Activated T-cell treated with anti-CD3 and anti-CD28 coated beads, Interleukin-2, amount 50 U/mL, for 72 hours (primary cell): ENCODE results near the gene FSTL4. TPM values are rescaled to one million over a fixed set of nuclear protein-coding genes. Genes with fewer than 3 reads are reported as not detected.

Source experiments
- ATAC-seq, 2 donors: fragments of 150-1000 bp; cut with Tn5 transposase; replicated peaks in 1 of 2; 2 replicates each; pipeline ENCODE4 v1.10.0; 2021; ENCODE audit warnings: moderate library complexity in 2 of 2, mild to moderate bottlenecking in 1 of 2
- DNase-seq, 2 donors: peaks; one replicate each; pipeline ENCODE4 v3.0.0; 2021 to 2022; ENCODE audit warnings: mixed read lengths in 1 of 2
- H3K27ac Mint-ChIP-seq: one replicate; pipeline ENCODE4 v1.8.0; 2022; ENCODE audit warnings: mild to moderate bottlenecking, moderate library complexity, mixed read lengths
- H3K27me3 Mint-ChIP-seq: one replicate; pipeline ENCODE4 v1.8.0; 2022; ENCODE audit warnings: low read depth, mixed read lengths
- H3K36me3 Mint-ChIP-seq, 2 donors: one replicate each; pipeline ENCODE4 v1.8.0; 2022; ENCODE audit warnings: mixed read lengths in 2 of 2, mild to moderate bottlenecking in 1 of 2; ENCODE audit not compliant: insufficient read depth in 2 of 2
- H3K4me1 Mint-ChIP-seq: one replicate; pipeline ENCODE4 v1.8.0; 2022; ENCODE audit warnings: low read depth, mixed read lengths
- H3K4me3 Mint-ChIP-seq, 2 donors: one replicate each; pipeline ENCODE4 v1.8.0; 2022; ENCODE audit warnings: mild to moderate bottlenecking in 2 of 2, mixed read lengths in 2 of 2, moderate library complexity in 2 of 2
- H3K9me3 Mint-ChIP-seq, 2 donors: one replicate each; pipeline ENCODE4 v1.8.0; 2022; ENCODE audit warnings: mixed read lengths in 2 of 2
- total RNA-seq, 2 donors: library from RNA; stranded (reverse); gene quantifications; one replicate each; pipeline ENCODE4 v1.2.3, GENCODE V29; 2022

The FSTL4 gene
- total RNA-seq, 2 donors from 2014 or later, result not detected

DNA sequence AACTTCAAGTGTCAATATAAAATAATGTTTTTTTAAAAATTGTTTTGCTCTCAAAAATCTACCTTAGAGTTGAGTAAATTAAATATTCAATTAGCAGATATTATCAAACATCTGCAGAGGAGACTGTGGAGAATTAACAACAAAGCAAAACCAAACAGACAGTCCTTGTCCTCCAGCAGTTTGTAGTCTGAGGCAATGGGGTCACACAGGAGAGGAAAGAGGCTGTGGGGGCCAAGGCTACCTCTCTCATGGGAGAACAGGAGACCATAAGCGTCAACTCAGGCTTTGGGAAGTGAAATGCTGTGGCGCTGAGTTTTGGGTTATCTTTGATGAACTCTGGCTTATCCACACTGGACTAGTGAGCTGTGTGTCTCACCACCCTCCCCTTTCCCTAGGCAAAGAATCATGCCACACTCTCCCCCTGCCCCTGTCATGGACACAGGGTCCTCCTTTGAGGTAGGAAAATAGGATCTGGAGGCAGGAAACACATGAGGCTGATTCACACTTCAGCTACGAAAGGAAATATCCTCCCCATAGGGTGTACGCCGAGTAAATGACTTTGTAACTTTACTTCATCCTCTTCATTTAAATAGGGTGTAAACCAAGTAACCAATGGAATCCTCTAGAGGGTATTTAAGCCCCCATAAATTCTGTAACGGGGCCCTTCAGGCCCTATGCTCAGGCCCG is 152.7 kb downstream of the FSTL4 start:
- no peak overlapping the region for H3K4me3 Mint-ChIP-seq
- ATAC-seq (peak in 1 of 2 donors; percentile 27), DNase-seq (no peak)
- no peaks in the 10 kb centered on the region for H3K9me3 Mint-ChIP-seq
- H3K4me1 Mint-ChIP-seq, result no peaks in the 10 kb centered on the region
- no peak overlapping the region for H3K27ac Mint-ChIP-seq
- no peaks in the 10 kb centered on the region for H3K27me3 Mint-ChIP-seq
- H3K36me3 Mint-ChIP-seq, result no peaks in the 10 kb centered on the region

DNA sequence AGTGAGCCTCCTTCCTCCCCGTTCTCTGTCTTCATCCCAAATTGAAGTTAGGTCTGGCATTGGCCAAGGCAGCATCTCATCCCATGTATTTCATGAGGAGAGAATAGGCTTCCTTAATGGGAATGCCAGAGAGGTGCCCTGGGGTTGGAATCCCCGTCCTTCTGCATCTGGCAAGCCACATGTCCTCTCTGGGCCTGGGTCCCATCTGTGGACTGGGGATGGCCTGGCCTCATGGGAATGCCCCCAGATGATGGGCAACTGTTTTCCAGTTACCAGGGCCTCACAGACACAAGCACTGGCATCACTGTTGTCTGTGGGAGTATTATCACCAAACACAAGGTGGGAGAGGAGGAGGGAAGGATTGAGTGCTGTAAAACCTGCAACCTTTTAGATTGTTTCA is 153.9 kb downstream of the FSTL4 start:
- no peak for ATAC-seq
- Mint-ChIP-seq H3K36me3 (no peaks in the 10 kb centered on the region), H3K27me3 (no peaks in the 10 kb centered on the region), H3K4me1 (no peaks in the 10 kb centered on the region), H3K4me3 (no peak overlapping the region), H3K27ac (no peak overlapping the region), H3K9me3 (no peaks in the 10 kb centered on the region)
- DNase-seq, result no peak

DNA sequence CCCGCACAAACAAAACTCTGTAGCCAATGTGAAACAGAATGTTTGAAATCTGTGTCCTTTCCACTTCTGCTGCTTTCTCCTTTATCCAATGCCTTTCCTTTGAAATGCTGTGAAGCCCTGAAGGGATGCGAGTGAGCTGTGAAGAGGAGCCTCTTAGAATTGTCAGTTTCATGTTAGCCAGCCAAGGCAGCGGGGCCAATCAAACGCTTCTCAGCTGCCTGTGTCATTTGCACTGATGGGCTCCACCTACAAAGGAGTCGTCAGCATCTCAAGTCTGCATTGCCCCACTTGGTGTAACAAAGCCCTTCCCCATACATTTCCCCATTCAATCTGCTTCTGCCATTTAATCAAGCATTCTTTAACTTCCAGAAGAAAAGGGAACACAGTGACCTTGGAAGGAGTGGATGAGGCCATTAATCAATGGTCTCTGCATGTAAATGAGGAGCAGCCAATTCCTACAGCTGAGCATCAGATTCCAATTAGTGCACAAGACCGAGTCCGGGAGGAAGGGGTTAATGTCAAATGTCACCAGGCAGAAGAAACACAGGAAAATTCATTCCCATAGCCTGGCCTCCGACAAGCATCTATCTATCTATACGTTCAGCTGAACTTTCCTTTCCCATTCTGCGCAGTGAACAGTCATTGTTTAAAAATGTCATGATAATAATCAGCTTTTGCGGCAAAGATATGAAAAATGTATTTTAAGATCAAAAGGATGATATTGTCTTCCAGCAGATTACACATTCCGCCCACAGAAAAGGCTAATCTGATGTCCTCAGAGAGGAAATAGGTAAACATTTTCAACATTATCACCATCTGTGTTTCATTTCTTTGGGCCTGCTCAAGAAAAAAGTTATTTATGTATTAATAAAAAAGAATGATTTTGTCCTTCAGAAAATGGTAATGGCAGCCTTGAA is 154.6 kb downstream of the FSTL4 start:
- Mint-ChIP-seq H3K4me1 (no peaks in the 10 kb centered on the region), H3K27me3 (no peaks in the 10 kb centered on the region), H3K4me3 (no peak overlapping the region), H3K36me3 (no peaks in the 10 kb centered on the region), H3K27ac (no peak overlapping the region), H3K9me3 (no peaks in the 10 kb centered on the region)
- no peak for ATAC-seq
- no peak for DNase-seq

DNA sequence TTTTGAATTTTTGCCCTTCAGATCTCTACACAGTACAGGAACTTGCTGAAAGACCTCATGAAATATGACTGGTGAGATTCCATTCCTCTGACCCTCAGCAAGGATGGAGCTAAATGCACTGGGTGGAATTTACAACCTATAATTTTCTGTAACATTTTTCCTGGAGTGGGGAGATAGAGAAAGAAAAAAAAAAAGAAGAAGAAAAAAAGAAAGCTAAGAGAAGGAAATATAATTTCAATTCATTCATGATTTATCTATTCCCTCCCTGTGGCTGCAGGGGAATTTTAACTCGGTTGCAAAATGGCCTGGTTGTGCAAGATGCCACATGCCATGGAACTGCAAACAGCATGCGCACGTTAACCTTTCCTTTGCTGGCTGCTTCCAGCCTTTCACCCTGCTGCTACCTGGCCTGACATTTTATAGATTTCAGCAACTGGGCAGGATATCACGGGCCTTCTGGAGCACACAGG is 155.4 kb downstream of the FSTL4 start:
- no peak overlapping the region for H3K4me3 Mint-ChIP-seq
- H3K27me3 Mint-ChIP-seq, result no peaks in the 10 kb centered on the region
- ATAC-seq (no peak), DNase-seq (no peak)
- H3K36me3 Mint-ChIP-seq, result no peaks in the 10 kb centered on the region
- H3K9me3 Mint-ChIP-seq, result no peaks in the 10 kb centered on the region
- H3K27ac Mint-ChIP-seq, result no peak overlapping the region
- H3K4me1 Mint-ChIP-seq, result no peaks in the 10 kb centered on the region

DNA sequence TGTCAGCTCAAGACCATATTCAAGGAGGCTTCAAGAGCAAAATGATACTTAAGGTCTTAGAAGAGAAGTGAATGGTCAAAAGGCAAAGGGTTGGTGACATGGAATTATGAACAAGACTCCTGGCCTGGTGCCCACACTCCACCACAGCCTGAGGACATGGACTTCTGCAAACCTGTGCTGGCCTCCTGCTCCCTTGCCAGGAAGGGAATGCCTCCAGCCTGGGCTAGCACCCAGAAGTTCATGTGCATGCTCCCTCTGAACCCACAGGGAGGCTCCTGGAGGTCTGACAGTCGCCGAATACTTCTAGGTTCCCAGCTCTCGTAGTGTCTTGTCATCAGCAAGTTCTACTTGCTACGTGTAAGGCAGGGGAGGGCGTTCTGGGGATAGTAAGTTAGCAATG is 156.7 kb downstream of the FSTL4 start:
- no peak for ATAC-seq
- Mint-ChIP-seq H3K4me1 (no peaks in the 10 kb centered on the region), H3K27ac (no peak overlapping the region), H3K36me3 (no peaks in the 10 kb centered on the region), H3K27me3 (peaks cover 8% of the 10 kb centered on the region), H3K4me3 (no peak overlapping the region), H3K9me3 (no peaks in the 10 kb centered on the region)
- no peak for DNase-seq

DNA sequence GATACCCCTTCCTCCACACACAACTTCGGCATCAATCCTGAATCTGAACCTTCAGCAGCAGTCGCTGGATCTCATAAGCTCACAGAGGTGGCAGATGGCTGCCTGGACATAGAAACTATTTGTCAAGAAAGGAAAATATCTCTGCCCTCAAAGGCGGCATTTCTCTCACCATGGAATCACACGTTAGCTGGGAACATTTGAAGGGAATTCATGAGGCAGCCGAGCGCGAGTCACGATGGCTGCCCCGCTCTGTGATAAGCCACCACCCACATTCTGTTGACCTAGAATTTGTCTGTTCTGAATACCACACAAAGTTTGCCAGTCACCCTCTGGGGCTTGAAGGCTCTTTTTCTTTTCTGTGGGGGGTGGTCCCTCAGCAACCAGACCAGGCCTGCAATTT is 157.9 kb downstream of the FSTL4 start:
- peaks cover 12% of the 10 kb centered on the region for H3K27me3 Mint-ChIP-seq
- H3K4me1 Mint-ChIP-seq, result no peaks in the 10 kb centered on the region
- H3K27ac Mint-ChIP-seq, result no peak overlapping the region
- H3K4me3 Mint-ChIP-seq, result no peak overlapping the region
- H3K36me3 Mint-ChIP-seq, result no peaks in the 10 kb centered on the region
- H3K9me3 Mint-ChIP-seq, result no peaks in the 10 kb centered on the region
- ATAC-seq (no peak), DNase-seq (no peak)

DNA sequence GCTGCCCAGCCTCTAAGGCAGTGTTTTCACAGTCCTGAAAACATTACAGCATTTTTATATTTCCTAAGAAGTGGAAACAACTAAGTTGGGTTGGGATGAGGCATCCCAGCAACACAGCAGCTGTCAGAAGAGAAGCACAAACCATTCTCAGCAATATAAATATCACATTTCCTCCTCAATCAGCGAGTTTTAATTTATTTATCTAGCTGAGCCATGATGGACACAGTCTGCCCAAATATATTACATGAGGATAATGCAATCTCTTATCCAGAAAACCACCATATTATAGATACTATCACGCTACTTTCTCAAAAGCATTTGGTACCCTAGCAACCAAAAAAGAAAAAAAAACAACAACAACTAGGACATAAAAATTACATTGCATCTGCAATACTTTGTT is 158.5 kb downstream of the FSTL4 start:
- DNase-seq, result no peak
- no peaks in the 10 kb centered on the region for H3K36me3 Mint-ChIP-seq
- no peak overlapping the region for H3K4me3 Mint-ChIP-seq
- H3K4me1 Mint-ChIP-seq, result no peaks in the 10 kb centered on the region
- H3K27ac Mint-ChIP-seq, result no peak overlapping the region
- no peak for ATAC-seq
- peaks cover 12% of the 10 kb centered on the region for H3K27me3 Mint-ChIP-seq
- H3K9me3 Mint-ChIP-seq, result no peaks in the 10 kb centered on the region

DNA sequence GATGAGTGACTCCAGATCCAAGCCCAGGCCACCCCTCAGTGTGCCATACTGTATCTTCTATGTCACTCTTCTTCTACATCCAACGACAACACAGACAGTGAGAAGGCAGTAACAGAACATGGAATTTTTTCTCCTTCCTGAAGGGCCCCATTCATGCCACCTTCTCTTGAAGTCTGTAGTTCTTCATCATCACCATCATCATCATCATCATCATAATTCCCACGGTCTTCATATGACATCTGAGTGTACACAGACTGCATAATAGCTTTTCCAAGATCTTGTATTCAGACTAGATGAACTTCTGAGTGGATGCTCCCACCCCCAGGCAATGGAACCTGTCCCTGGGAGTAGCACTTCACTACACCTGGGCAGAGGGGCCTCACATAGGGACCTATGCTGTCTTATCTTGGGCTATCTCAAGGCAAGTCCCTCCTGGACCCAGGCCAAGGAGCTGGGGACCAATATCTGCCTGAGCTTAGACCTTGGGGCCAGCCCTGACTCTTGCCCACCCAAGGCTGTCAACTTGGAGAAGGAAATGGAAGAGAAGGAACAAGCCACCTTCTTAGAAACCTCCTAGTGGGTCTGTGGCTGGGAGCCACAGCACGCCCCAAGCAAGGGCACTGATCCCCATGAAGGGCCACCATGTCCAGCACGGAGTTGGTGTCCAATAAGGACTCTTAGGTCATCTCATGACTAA is 159.1 kb downstream of the FSTL4 start:
- H3K27me3 Mint-ChIP-seq, result peaks cover 12% of the 10 kb centered on the region
- H3K9me3 Mint-ChIP-seq, result no peaks in the 10 kb centered on the region
- H3K4me3 Mint-ChIP-seq, result no peak overlapping the region
- H3K4me1 Mint-ChIP-seq, result no peaks in the 10 kb centered on the region
- ATAC-seq, result no peak
- no peaks in the 10 kb centered on the region for H3K36me3 Mint-ChIP-seq
- H3K27ac Mint-ChIP-seq, result no peak overlapping the region
- DNase-seq, result no peak

DNA sequence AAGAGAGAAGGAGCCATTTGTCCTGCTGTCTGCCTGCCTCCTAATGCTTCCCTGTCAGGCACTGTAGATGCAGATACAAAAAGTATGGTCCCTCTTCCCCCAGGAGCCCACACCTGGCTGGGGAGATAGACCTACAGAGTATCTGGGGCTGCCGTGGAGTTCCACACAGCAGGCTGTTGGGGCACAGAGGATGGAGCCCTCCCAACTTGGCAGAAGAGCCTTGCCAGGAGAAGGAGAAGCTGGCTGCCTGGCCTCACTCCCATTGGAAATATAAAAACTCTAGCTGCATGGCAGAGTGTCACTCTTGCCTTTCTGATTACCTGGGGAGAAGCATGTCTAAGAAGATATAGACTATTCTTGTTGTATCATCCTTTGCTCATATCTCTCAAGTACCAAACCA is 160.4 kb downstream of the FSTL4 start:
- H3K9me3 Mint-ChIP-seq, result no peaks in the 10 kb centered on the region
- no peak overlapping the region for H3K27ac Mint-ChIP-seq
- no peak for ATAC-seq
- no peak overlapping the region for H3K4me3 Mint-ChIP-seq
- DNase-seq, result no peak
- no peaks in the 10 kb centered on the region for H3K36me3 Mint-ChIP-seq
- H3K4me1 Mint-ChIP-seq, result no peaks in the 10 kb centered on the region
- peaks cover 12% of the 10 kb centered on the region for H3K27me3 Mint-ChIP-seq

DNA sequence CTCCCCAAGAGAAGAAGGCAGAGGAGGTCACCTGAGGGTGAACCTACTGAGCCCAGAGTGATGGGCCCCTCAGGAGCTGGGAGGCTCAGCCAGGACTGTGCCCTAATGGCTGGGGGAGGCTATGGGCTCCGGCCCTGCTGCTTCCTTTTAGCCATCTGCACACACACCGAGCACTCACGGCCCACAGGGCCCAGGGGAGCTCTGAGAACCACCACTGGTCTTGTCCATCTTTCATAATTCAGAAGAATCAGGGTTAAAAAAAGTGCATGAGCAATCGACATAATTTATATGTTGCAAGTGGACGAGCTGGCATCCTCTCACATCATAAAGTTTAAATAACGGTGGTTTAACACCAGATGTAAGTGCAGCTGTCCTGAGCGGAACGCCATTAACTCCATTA is 162.1 kb downstream of the FSTL4 start:
- H3K4me3 Mint-ChIP-seq, result no peak overlapping the region
- no peaks in the 10 kb centered on the region for H3K4me1 Mint-ChIP-seq
- ATAC-seq (no peak), DNase-seq (no peak)
- no peak overlapping the region for H3K27ac Mint-ChIP-seq
- H3K27me3 Mint-ChIP-seq, result peaks cover 12% of the 10 kb centered on the region
- no peaks in the 10 kb centered on the region for H3K36me3 Mint-ChIP-seq
- H3K9me3 Mint-ChIP-seq, result no peaks in the 10 kb centered on the region

DNA sequence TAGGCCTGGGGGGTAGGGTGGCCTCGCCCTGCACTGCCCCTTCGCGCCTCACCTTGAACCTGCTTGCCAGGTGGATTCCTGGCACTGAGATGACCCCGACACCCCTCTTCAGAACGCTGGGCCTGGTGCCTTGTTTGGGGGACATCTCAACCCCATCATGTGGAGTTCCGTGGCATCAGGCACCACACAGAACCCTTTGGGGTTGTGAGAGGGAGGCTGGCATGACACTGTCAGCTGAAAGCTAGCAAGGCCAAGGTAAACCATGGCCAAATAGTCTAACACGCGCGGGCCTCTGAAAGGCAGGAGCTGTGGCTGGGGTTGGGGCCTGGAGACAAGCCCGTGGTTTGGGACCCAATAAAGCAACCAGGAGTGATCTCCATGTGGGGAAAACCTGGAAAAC is 163.2 kb downstream of the FSTL4 start:
- ATAC-seq, result no peak
- Mint-ChIP-seq H3K9me3 (no peaks in the 10 kb centered on the region), H3K36me3 (no peaks in the 10 kb centered on the region), H3K27me3 (peaks cover 12% of the 10 kb centered on the region), H3K4me1 (no peaks in the 10 kb centered on the region), H3K27ac (no peak overlapping the region), H3K4me3 (no peak overlapping the region)
- DNase-seq, result no peak

DNA sequence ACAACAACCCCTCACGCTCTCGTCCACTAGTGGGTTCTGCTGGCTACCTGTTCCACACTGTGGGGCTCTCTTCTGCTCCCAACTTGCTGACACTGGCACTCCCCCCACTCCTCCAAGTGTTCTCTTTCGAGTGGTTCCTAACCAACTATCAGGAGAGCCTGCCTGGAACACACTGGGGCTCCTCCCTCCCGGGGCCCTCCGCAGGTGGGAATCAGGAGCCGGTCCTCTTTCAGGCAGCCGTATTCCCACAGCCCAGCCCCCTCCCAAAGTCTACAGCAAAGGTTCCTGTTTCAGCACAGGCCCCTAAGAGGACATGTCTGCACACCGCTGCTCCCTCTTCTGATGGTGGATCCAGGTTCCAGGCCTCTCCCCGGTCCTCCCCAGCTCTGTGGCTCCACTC is 165.9 kb downstream of the FSTL4 start:
- DNase-seq (no peak), ATAC-seq (no peak)
- Mint-ChIP-seq H3K4me3 (no peak overlapping the region), H3K9me3 (no peaks in the 10 kb centered on the region), H3K4me1 (peaks cover 6% of the 10 kb centered on the region), H3K27ac (no peak overlapping the region), H3K36me3 (no peaks in the 10 kb centered on the region), H3K27me3 (peaks cover 12% of the 10 kb centered on the region)

DNA sequence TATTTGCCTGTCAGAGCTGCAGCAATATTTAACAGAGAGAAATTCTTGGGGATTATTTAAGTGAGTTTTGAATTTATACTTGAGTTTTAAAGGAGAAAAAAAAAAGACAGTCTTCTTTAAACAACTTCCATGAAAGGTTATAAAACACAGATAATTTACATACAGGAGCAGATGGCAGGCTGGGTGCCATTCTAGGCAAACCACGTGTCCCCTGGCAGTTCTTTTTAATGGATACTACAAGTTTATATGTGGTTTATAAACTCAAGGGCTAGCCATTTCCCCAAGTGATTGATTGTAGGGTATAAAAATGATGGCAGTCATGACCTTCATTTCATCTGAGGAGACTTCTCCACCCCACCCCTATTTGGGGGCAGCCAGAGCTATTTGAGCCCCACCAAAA is 166.6 kb downstream of the FSTL4 start:
- Mint-ChIP-seq H3K27me3 (peaks cover 5% of the 10 kb centered on the region), H3K9me3 (no peaks in the 10 kb centered on the region), H3K36me3 (no peaks in the 10 kb centered on the region), H3K27ac (no peak overlapping the region), H3K4me1 (peaks cover 6% of the 10 kb centered on the region), H3K4me3 (no peak overlapping the region)
- no peak for ATAC-seq
- DNase-seq, result no peak
